Measurements from ENCODE around the gene NUP54. TPM values are rescaled to one million over a fixed set of nuclear protein-coding genes. Genes with fewer than 3 reads are reported as not detected.

Gene NUP54, protein sequence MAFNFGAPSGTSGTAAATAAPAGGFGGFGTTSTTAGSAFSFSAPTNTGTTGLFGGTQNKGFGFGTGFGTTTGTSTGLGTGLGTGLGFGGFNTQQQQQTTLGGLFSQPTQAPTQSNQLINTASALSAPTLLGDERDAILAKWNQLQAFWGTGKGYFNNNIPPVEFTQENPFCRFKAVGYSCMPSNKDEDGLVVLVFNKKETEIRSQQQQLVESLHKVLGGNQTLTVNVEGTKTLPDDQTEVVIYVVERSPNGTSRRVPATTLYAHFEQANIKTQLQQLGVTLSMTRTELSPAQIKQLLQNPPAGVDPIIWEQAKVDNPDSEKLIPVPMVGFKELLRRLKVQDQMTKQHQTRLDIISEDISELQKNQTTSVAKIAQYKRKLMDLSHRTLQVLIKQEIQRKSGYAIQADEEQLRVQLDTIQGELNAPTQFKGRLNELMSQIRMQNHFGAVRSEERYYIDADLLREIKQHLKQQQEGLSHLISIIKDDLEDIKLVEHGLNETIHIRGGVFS
- 24.5 to 42.3 TPM (median 27.8 TPM) in 5 replicates for total RNA-seq (2022; extraction: Qiagen RNA extraction)

DNA sequence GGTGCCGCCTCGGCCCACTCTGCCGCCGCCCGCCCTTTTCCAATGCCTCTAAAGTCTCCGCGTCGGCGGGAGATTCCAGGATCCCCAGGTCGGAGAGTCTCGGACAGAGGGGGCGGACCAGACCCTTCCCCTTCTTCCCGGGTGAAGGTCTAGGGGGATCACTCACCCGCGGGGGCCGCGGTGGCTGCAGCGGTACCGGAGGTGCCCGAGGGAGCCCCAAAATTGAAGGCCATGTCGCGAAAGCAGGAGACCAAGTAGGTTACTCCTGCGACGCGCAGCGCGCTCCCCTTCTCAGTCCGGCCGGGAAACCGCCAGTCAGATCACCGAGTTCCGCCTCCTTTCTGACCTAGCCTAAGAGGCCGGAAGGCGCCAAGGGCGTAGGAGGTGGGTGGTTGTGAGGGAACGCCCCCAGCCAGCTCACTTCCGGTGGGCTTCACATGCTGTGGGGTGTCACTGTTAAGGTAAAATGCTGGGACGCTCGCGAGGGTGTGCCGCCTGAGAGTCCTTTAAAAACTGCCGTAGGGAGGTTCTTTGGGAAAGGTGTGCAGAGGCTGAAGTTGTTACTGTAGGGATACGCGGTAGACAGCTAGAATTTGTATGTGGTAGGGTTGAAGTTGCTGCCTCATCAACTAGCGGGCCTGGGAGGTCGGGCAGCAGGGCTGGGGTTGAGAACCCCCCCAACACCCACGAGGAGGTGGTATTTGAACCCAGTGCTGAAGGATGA lies at the start of gene NUP54:
Gene NUP54, minus strand, starts transcription at position 256 of the 724 bp plus-strand sequence. Its CDS starts 23 bp downstream, at position 233.

DNA sequence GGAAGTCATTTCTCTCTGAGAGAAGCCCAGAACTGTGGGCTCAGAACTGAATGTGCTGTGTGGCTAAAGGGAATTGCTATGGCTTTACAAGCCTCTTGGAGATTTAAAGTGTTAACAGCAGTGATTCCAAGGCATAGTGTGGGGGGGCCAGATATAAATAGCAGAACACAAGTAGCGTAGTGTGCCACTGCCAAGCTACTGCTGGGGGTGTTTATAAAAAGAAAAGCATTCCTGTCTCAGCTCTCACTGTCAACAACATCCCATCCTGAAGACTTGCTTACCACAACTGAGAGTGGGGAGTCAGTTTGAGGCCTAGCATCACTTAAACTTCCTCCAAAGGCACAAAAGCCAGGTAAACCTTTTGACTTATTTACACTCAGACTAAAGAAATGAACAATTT lies 73.7 kb downstream of the NUP54 start, which contains the start of gene ART3:
Gene ART3, plus strand, starts transcription at position 242 of the 400 bp plus-strand sequence. CDS start 1,181 bp downstream, outside the sequence.

Other genes with a start within 250 kb of the NUP54 start
- not detected in 5 replicates for gene PPEF2, start 245.9 kb downstream of the NUP54 start, total RNA-seq (2022; extraction: Qiagen RNA extraction)
- 20.7 to 24.3 TPM (median 22.5 TPM) in 5 replicates for gene NAAA, start 207.4 kb downstream of the NUP54 start, total RNA-seq (2022; extraction: Qiagen RNA extraction)
- gene SDAD1, start 157.5 kb downstream of the NUP54 start, total RNA-seq (2022; extraction: Qiagen RNA extraction): 14.9 to 18.6 TPM (median 15.7 TPM) in 5 replicates
- not detected in 5 replicates for gene CXCL9, start 140.9 kb downstream of the NUP54 start, total RNA-seq (2022; extraction: Qiagen RNA extraction)
- gene CXCL10, start 124.9 kb downstream of the NUP54 start, total RNA-seq (2022; extraction: Qiagen RNA extraction): 0.12 to 0.19 TPM (median 0.15 TPM) in 3 of 5 replicates, not detected in the others
- gene CXCL11, start 112.3 kb downstream of the NUP54 start, total RNA-seq (2022; extraction: Qiagen RNA extraction): 0.13 to 0.19 TPM in 2 of 5 replicates, not detected in the others
- not detected in 5 replicates for gene ART3, start 73.7 kb downstream of the NUP54 start, total RNA-seq (2022; extraction: Qiagen RNA extraction)
- gene SCARB2, start 65.4 kb upstream of the NUP54 start, total RNA-seq (2022; extraction: Qiagen RNA extraction): 42.0 to 53.9 TPM (median 51.7 TPM) in 5 replicates
- gene FAM47E, start 103.3 kb upstream of the NUP54 start, total RNA-seq (2022; extraction: Qiagen RNA extraction): 0.06 to 0.16 TPM (median 0.07 TPM) in 3 of 5 replicates, not detected in the others
- 10.4 to 12.7 TPM (median 10.7 TPM) in 5 replicates for gene STBD1, start 158.3 kb upstream of the NUP54 start, total RNA-seq (2022; extraction: Qiagen RNA extraction)